ENCODE data around the gene ANTKMT. TPM values are rescaled to one million over a fixed set of nuclear protein-coding genes. Genes with fewer than 3 reads are reported as not detected.

Gene ANTKMT
- total and polyA plus RNA-seq, 2 donors (not counting 1 experiment from before 2014, with no cell fraction given), result 4.5 to 31.5 TPM

GRCh38 chr16:692356-693108 lies 28.4 kb upstream of the ANTKMT start:
- no peak for DNase-seq (ENCODE audit: low read depth in 2 of 2)

GRCh38 chr16:693364-693763 lies 27.6 kb upstream of the ANTKMT start:
- H2AFZ ChIP-seq (ENCODE audit: low read length), result no peak overlapping the region
- TF ChIP-seq EZH2 (IDR thresholded peaks at IDR 0.05; ENCODE audit: low read length, missing control alignments), result peak; percentile 78
- TF ChIP-seq CTCF (conservative IDR thresholded peaks at IDR 0.05 in 1 of 2, IDR thresholded peaks at IDR 0.05 in 1 of 2; ENCODE audit: low read depth in 1 of 2, low read length in 2 of 2), result no peak
- H3K4me1 ChIP-seq (ENCODE audit: control insufficient read depth, extremely low read depth, insufficient read depth, low read length), result peaks cover 5% of the 10 kb centered on the region
- no peak overlapping the region for H3K9ac ChIP-seq (ENCODE audit: insufficient read depth, low read length)
- no peak overlapping the region for H3K4me3 ChIP-seq (replicated peaks in 1 of 4; ENCODE audit: control extremely low read depth in 1 of 4, insufficient read depth in 1 of 4, low read depth in 3 of 4, low read length in 4 of 4)
- peaks cover 21% of the 10 kb centered on the region for H3K27me3 ChIP-seq (ENCODE audit: control insufficient read depth, insufficient read depth, low read length)
- DNase-seq (ENCODE audit: low read depth in 2 of 2), result no peak
- H3K9me3 ChIP-seq (ENCODE audit: control insufficient read depth, insufficient read depth, low read depth, low read length), result no peaks in the 10 kb centered on the region
- H3K27ac ChIP-seq (ENCODE audit: insufficient read depth, low read length), result no peak overlapping the region
- no peaks in the 10 kb centered on the region for H3K36me3 ChIP-seq (ENCODE audit: control insufficient read depth, insufficient read depth, low read length)
- no peaks in the 10 kb centered on the region for H4K20me1 ChIP-seq (ENCODE audit: control insufficient read depth, extremely low read depth, insufficient read depth, low read length)
- no peak overlapping the region for H3K4me2 ChIP-seq (ENCODE audit: extremely low read depth, insufficient read depth, low read length)
- peaks cover 6% of the 10 kb centered on the region for H3K79me2 ChIP-seq (ENCODE audit: control insufficient read depth, insufficient read depth, low read length)

More at GRCh38 chr16:692356-693108, 28.4 kb upstream of the ANTKMT start:
- peak; percentile 55 for TF ChIP-seq EZH2 (IDR thresholded peaks at IDR 0.05; ENCODE audit: low read length, missing control alignments)
- TF ChIP-seq CTCF (conservative IDR thresholded peaks at IDR 0.05 in 1 of 2, IDR thresholded peaks at IDR 0.05 in 1 of 2; ENCODE audit: low read depth in 1 of 2, low read length in 2 of 2), result no peak
- Histone ChIP-seq H3K4me2 (ENCODE audit: extremely low read depth, insufficient read depth, low read length) (no peak overlapping the region), H3K36me3 (ENCODE audit: control insufficient read depth, insufficient read depth, low read length) (peaks cover 3% of the 10 kb centered on the region), H3K9ac (ENCODE audit: insufficient read depth, low read length) (no peak overlapping the region), H3K4me1 (ENCODE audit: control insufficient read depth, extremely low read depth, insufficient read depth, low read length) (peaks cover 5% of the 10 kb centered on the region), H3K79me2 (ENCODE audit: control insufficient read depth, insufficient read depth, low read length) (peaks cover 6% of the 10 kb centered on the region), H3K4me3 (replicated peaks in 1 of 4; ENCODE audit: control extremely low read depth in 1 of 4, insufficient read depth in 1 of 4, low read depth in 3 of 4, low read length in 4 of 4) (no peak overlapping the region), H3K9me3 (ENCODE audit: control insufficient read depth, insufficient read depth, low read depth, low read length) (no peaks in the 10 kb centered on the region), H2AFZ (ENCODE audit: low read length) (no peak overlapping the region), H3K27ac (ENCODE audit: insufficient read depth, low read length) (no peak overlapping the region), H3K27me3 (ENCODE audit: control insufficient read depth, insufficient read depth, low read length) (peaks cover 21% of the 10 kb centered on the region), H4K20me1 (ENCODE audit: control insufficient read depth, extremely low read depth, insufficient read depth, low read length) (no peaks in the 10 kb centered on the region)

- H3K27me3 ChIP-seq (ENCODE audit: control insufficient read depth, insufficient read depth, low read length), result peaks cover 21% of the 10 kb centered on the region
- no peak overlapping the region for H3K4me2 ChIP-seq (ENCODE audit: extremely low read depth, insufficient read depth, low read length)
- H3K4me3 ChIP-seq (replicated peaks in 1 of 4; ENCODE audit: control extremely low read depth in 1 of 4, insufficient read depth in 1 of 4, low read depth in 3 of 4, low read length in 4 of 4), result no peak overlapping the region
- no peak for DNase-seq (ENCODE audit: low read depth in 2 of 2)
- no peak overlapping the region for H3K9ac ChIP-seq (ENCODE audit: insufficient read depth, low read length)
- H3K9me3 ChIP-seq (ENCODE audit: control insufficient read depth, insufficient read depth, low read depth, low read length), result no peaks in the 10 kb centered on the region
- no peak overlapping the region for H2AFZ ChIP-seq (ENCODE audit: low read length)
- H4K20me1 ChIP-seq (ENCODE audit: control insufficient read depth, extremely low read depth, insufficient read depth, low read length), result no peaks in the 10 kb centered on the region
- H3K4me1 ChIP-seq (ENCODE audit: control insufficient read depth, extremely low read depth, insufficient read depth, low read length), result peaks cover 5% of the 10 kb centered on the region
- H3K27ac ChIP-seq (ENCODE audit: insufficient read depth, low read length), result no peak overlapping the region
- H3K79me2 ChIP-seq (ENCODE audit: control insufficient read depth, insufficient read depth, low read length), result peaks cover 6% of the 10 kb centered on the region
- no peaks in the 10 kb centered on the region for H3K36me3 ChIP-seq (ENCODE audit: control insufficient read depth, insufficient read depth, low read length)
- no peak for TF ChIP-seq CTCF (conservative IDR thresholded peaks at IDR 0.05 in 1 of 2, IDR thresholded peaks at IDR 0.05 in 1 of 2; ENCODE audit: low read depth in 1 of 2, low read length in 2 of 2)
- TF ChIP-seq EZH2 (IDR thresholded peaks at IDR 0.05; ENCODE audit: low read length, missing control alignments), result no peak
Measured at GRCh38 chr16:693766-694165, 27.2 kb upstream of the ANTKMT start.

Data from fibroblast of lung (primary cell).